Epithelial cell of esophagus (primary cell): ENCODE measurements around the gene ALOXE3.

Source experiments
- DNase-seq: peaks from one replicate; pipeline ENCODE4 v3.0.0; 2010; ENCODE audit warnings: low read depth
- H3K4me3 ChIP-seq: 2 replicates; pipeline ENCODE4 v1.5.1; 2011; ENCODE audit warnings: mild to moderate bottlenecking, low read length, control low read depth
- TF ChIP-seq, protein P1 (sequence below): IDR thresholded peaks from 2 replicates; pipeline ENCODE4 v1.5.1; 2011; ENCODE audit warnings: low read depth, mild to moderate bottlenecking, low read length, control low read depth, inconsistent platforms; ENCODE audit not compliant: insufficient read depth; ENCODE audit errors: missing control alignments

The ALOXE3 gene

DNA sequence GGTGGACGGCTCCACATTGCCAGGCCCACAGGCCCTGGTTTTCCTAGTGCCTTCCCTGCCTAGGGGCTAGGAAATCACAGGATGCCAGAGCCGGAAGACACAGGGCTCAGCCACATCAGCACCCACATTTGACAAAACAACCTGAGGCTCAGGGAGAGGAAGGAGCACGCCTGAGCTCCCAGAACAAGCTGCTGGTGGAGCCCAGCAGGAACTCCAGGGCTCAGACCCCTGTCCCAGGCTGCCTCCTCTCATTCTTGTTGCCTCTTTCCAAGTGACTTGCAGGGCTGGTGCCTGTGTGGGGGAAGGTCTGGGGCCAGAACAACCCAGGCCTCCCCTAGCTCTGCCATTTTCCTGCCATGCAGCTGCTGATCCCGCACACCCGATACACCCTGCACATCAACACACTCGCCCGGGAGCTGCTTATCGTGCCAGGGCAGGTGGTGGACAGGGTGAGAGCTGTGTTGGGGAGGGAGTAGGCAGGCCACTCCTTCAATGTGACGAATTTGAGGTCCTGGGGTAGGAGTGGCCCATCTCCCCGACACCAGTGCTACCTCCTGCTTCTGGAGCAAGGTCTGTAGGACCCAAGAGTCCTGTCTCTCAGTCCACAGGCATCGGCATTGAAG lies 71.9 kb downstream of the ALOXE3 start:
- no peak overlapping the region for H3K4me3 ChIP-seq
- TF ChIP-seq, protein P1, sequence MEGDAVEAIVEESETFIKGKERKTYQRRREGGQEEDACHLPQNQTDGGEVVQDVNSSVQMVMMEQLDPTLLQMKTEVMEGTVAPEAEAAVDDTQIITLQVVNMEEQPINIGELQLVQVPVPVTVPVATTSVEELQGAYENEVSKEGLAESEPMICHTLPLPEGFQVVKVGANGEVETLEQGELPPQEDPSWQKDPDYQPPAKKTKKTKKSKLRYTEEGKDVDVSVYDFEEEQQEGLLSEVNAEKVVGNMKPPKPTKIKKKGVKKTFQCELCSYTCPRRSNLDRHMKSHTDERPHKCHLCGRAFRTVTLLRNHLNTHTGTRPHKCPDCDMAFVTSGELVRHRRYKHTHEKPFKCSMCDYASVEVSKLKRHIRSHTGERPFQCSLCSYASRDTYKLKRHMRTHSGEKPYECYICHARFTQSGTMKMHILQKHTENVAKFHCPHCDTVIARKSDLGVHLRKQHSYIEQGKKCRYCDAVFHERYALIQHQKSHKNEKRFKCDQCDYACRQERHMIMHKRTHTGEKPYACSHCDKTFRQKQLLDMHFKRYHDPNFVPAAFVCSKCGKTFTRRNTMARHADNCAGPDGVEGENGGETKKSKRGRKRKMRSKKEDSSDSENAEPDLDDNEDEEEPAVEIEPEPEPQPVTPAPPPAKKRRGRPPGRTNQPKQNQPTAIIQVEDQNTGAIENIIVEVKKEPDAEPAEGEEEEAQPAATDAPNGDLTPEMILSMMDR: no peak
- no peak for DNase-seq
